RWPE2 (cell line): Measurements from ENCODE around the gene ALG6.
"Not testable (repeated sequence)": the region's sequence is repeated elsewhere in the genome, so short reads cannot be mapped to it uniquely, and the experiment has no call there.

Experiments
- ATAC-seq: fragments of 200-7000 bp; cut with Tn5 transposase; 3 replicates; pipeline ENCODE4 v1.9.1; 2021; ENCODE audit warnings: low read depth
- DNase-seq: peaks from one replicate; pipeline ENCODE4 v3.0.0-alpha.2; 2020; ENCODE audit warnings: low spot score
- H3K27ac ChIP-seq: fragments of 450-650 bp; 2 replicates; pipeline ENCODE4 v1.5.1; 2017; ENCODE audit warnings: mild to moderate bottlenecking; ENCODE audit not compliant: poor library complexity, severe bottlenecking
- H3K27me3 ChIP-seq: fragments of 250-450 bp; sonication (Bioruptor Pico); 2 replicates; pipeline ENCODE4 v1.5.1; 2021; ENCODE audit warnings: mild to moderate bottlenecking, moderate library complexity; ENCODE audit not compliant: insufficient read depth, poor library complexity, severe bottlenecking
- H3K36me3 ChIP-seq: fragments of 250-450 bp; sonication (Bioruptor Pico); 2 replicates; pipeline ENCODE4 v1.5.1; 2020; ENCODE audit warnings: low read depth, mild to moderate bottlenecking, moderate library complexity
- H3K4me1 ChIP-seq: fragments of 250-450 bp; sonication (Bioruptor Pico); 2 replicates; pipeline ENCODE4 v1.5.1; 2021; ENCODE audit warnings: mild to moderate bottlenecking, moderate library complexity; ENCODE audit not compliant: insufficient read depth, poor library complexity, severe bottlenecking
- H3K4me3 ChIP-seq: fragments of 250-450 bp; sonication (Bioruptor Pico); 2 replicates; pipeline ENCODE4 v1.5.1; 2021; ENCODE audit warnings: mild to moderate bottlenecking, moderate library complexity; ENCODE audit not compliant: severe bottlenecking
- H3K9me3 ChIP-seq: fragments of 250-450 bp; sonication (Bioruptor Pico); 2 replicates; pipeline ENCODE4 v1.5.1; 2021; ENCODE audit warnings: mild to moderate bottlenecking, moderate library complexity; ENCODE audit not compliant: severe bottlenecking
- TF ChIP-seq, protein P1 (sequence below): fragments of 450-650 bp; IDR thresholded peaks from one replicate; pipeline ENCODE4 v1.5.1; 2017; ENCODE audit warnings: mild to moderate bottlenecking, moderate library complexity; ENCODE audit not compliant: poor library complexity, severe bottlenecking

ALG6 gene

DNA sequence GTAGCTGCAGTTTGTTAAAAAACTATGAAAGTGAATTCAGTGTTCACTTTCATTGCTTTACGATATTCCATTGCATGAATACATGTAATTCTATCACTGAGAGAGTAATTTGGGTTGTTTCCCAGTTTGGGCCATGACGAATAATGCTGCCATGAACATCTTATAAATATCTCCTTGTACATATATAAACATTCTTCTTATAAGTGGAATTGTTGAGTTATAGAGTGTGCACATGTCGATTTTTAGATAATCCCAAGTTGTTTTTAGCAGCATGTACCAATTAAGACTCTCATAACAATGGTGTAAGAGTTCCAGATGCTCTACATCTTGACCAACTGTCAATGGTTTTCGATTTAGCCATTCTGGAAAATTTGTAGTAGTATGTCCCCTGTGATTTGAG lies 40.9 kb downstream of the ALG6 start:
- Histone ChIP-seq H3K27me3 (no peaks in the 10 kb centered on the region), H3K27ac (no peak overlapping the region), H3K4me1 (no peaks in the 10 kb centered on the region), H3K9me3 (no peaks in the 10 kb centered on the region), H3K36me3 (peaks cover 8% of the 10 kb centered on the region), H3K4me3 (no peak overlapping the region)
- ATAC-seq, result no peak
- TF ChIP-seq, protein P1, sequence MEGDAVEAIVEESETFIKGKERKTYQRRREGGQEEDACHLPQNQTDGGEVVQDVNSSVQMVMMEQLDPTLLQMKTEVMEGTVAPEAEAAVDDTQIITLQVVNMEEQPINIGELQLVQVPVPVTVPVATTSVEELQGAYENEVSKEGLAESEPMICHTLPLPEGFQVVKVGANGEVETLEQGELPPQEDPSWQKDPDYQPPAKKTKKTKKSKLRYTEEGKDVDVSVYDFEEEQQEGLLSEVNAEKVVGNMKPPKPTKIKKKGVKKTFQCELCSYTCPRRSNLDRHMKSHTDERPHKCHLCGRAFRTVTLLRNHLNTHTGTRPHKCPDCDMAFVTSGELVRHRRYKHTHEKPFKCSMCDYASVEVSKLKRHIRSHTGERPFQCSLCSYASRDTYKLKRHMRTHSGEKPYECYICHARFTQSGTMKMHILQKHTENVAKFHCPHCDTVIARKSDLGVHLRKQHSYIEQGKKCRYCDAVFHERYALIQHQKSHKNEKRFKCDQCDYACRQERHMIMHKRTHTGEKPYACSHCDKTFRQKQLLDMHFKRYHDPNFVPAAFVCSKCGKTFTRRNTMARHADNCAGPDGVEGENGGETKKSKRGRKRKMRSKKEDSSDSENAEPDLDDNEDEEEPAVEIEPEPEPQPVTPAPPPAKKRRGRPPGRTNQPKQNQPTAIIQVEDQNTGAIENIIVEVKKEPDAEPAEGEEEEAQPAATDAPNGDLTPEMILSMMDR, result no peak
- DNase-seq, result no peak

DNA sequence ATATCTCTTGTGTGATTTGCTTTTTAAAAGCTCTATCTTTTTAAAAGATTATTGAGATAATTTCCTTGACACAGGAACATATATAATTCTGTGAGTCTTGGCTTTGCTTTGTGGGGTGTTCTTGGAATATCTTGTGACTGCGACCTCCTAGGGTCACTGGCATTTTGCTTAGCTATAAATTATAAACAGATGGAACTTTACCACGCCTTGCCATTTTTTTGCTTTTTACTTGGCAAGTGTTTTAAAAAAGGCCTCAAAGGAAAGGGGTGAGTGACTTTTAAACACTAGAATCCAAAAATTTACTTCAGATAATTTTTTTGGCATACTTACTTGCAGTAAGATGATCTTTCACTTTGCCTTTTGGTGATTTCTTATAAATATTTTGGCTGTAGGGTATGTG lies 43.6 kb downstream of the ALG6 start:
- Histone ChIP-seq H3K9me3 (no peaks in the 10 kb centered on the region), H3K27me3 (no peaks in the 10 kb centered on the region), H3K36me3 (no peaks in the 10 kb centered on the region), H3K4me1 (no peaks in the 10 kb centered on the region), H3K4me3 (no peak overlapping the region), H3K27ac (no peak overlapping the region)
- DNase-seq (no peak), ATAC-seq (no peak)
- TF ChIP-seq, protein P1, result no peak

- Histone ChIP-seq H3K27me3 (no peaks in the 10 kb centered on the region), H3K4me3 (no peak overlapping the region), H3K9me3 (no peaks in the 10 kb centered on the region), H3K4me1 (no peaks in the 10 kb centered on the region), H3K27ac (no peak overlapping the region), H3K36me3 (no peaks in the 10 kb centered on the region)
- TF ChIP-seq, protein P1, result no peak
- ATAC-seq (no peak), DNase-seq (no peak)
Observed at GRCh38 chr1:63413394-63413793, 46.0 kb downstream of the ALG6 start.

- no peak for ATAC-seq
Observed at GRCh38 chr1:63414691-63415365, 47.4 kb downstream of the ALG6 start.

GRCh38 chr1:63418101-63418500 lies 50.7 kb downstream of the ALG6 start:
- Histone ChIP-seq H3K4me1 (no peaks in the 10 kb centered on the region), H3K36me3 (no peaks in the 10 kb centered on the region), H3K9me3 (no peaks in the 10 kb centered on the region), H3K27me3 (no peaks in the 10 kb centered on the region), H3K4me3 (no peak overlapping the region), H3K27ac (no peak overlapping the region)
- ATAC-seq (no peak), DNase-seq (no peak)
- TF ChIP-seq, protein P1, result no peak

More at GRCh38 chr1:63414691-63415365, 47.4 kb downstream of the ALG6 start:
- Histone ChIP-seq H3K27me3 (no peaks in the 10 kb centered on the region), H3K4me3 (no peak overlapping the region), H3K36me3 (no peaks in the 10 kb centered on the region), H3K9me3 (no peaks in the 10 kb centered on the region), H3K4me1 (no peaks in the 10 kb centered on the region), H3K27ac (no peak overlapping the region)
- no peak for DNase-seq
- TF ChIP-seq, protein P1, result no peak

- not testable (repeated sequence) for H3K4me3 ChIP-seq, DNase-seq, H3K36me3 ChIP-seq, H3K27ac ChIP-seq, H3K9me3 ChIP-seq, ATAC-seq, H3K27me3 ChIP-seq, H3K4me1 ChIP-seq
Observed at GRCh38 chr1:63420746-63421145, 53.3 kb downstream of the ALG6 start.
